Cortex of kidney (tissue), 1 donor: Measurements from ENCODE around the gene SLC66A3.

Experiments
- DNase-seq: peaks from one replicate; lab custom pipeline; 2025; lab: John Stamatoyannopoulos, UW

The SLC66A3 gene

DNA sequence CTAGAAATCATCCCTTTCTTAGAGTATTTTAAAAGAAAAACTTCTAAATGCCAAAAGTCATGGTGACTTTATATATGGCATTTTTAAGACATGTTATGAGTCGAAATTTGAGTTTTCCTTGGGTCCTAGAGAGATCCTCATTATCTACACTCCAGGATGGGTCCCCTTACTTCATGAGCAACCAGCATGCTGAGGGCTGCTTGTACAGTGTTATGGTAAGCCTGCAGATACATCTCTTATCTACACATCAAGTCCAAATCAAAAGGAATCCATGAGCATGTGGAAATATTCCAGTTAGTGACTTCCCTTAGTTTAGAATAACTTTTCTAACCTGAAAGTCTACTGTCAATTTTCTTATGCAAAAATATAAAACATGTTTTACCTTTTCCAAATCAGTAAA, 58.7 kb downstream of the SLC66A3 start:
- DNase-seq, result no peak

DNA sequence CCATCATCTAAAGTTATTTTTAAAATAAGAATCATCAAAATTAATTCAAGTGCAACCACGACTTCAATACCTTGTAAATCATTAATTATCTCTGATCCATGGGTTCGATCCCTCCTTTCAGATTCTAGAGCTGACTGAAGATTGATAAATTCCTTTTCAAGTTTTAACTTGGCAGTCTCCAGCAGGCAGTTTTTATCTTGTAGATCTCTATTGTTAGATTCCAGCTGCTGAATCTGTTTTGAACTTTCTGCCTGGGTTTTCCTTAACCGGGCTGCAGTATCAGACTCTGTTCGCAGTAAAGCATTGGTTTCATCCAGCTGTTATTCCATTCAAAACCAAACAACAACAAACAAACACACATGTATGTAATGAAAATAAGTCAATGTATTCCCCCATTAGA, 59.5 kb downstream of the SLC66A3 start:
- DNase-seq, result no peak

DNA sequence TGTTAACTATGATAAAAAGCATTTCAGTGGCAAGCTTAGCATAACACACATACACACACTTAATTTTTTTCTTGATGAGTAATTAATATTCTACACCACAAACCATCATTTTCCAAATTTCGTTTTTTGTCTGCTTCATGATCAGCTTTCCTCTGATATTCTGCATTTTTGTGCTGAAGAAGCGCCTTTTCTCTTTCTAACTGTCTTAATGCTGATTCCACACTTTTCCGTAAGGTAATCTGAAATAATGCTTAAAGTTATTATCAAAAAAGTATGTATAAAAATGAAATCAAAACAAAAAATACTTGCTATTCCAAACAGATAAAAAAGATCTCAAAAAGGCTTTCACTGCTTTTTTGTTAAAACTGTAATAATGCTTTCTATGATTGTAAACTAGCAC, 60.1 kb downstream of the SLC66A3 start:
- DNase-seq, result no peak

DNA sequence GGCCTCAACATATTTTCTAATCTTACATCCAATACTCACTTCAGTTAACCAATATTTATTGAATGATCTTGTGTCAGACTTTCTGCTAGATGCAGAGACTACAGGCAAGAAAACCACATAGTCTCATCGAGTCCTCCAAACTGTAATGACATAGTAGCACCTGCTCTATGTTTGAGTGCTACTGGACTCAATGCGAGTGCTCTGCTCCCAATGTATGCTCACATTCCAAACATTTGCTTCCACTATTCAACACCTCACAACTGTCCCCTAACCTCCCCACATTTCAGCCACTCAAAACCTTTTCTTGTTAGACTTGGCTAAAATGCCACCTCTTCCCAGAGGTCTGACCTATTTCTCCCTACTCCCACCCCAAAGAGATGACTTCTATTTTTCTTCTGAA, 65.2 kb downstream of the SLC66A3 start:
- no peak for DNase-seq

DNA sequence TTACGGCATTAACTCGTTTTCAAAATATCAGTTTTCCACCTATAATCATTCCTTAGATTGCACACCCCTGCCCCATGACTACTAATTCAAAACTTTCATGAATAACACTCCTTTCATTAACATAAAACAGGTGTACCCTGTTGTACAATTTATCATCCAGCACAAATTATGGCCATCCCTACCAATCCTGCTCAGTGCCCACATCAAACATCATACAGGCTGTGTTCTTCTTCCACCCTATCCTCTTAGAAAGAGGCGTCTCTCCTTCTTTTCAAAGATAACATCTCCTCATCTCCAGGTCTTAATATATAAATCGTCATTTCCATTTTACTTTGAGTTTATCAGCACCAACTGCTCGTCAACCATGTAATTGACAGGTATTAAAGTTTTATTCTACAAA, 67.6 kb downstream of the SLC66A3 start:
- DNase-seq, result no peak

DNA sequence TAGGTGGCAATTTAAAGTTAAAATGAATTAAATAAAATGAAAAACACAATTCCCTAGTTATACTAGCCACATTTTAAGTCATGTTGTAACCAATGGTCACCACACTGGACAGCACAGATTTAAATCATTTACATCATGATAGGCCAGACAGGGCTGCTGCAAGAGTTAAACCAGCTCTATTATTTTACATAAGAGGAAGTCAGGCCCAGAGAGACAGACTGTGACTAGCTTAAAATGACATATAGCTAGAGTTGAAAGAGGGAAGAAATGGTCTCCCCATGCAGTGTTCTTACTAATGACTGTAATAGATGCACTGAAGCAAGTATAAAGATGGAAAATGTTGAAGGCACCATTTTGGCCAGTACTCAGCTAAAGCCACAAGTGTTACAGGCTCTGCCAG, 69.6 kb downstream of the SLC66A3 start:
- no peak for DNase-seq

DNA sequence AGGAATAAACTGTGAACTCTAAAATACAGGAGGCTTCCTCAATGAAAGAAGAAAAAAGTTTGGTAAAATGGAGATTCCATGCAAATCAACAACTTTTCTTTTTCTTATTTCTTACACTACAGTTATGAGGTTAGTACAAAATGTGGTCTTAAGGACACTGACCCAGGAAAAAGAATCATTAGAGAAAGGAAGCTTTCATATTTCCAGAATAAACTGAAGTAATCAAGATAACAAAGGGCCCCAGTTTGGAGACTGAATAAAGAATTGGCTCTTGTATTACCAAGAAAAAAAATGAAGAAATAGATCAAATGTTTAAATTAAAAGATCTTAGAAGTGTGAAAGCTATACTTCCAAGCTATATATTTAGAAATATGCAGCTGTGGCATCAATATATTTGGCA, 72.3 kb downstream of the SLC66A3 start:
- no peak for DNase-seq
